Coronary artery (tissue), 2 donors: Measurements from ENCODE around the gene SV2C.
"Not testable (repeated sequence)": the region's sequence is repeated elsewhere in the genome, so short reads cannot be mapped to it uniquely, and the experiment has no call there.

Experiments used
- DNase-seq: peaks from one replicate; pipeline ENCODE4 v3.0.0-alpha.2; 2017; ENCODE audit warnings: low spot score
- H3K27ac ChIP-seq, 2 donors: fragments of 200-600 bp; sonication (generic); one replicate each; pipeline ENCODE4 v1.5.1; 2016 to 2019
- H3K4me3 ChIP-seq: fragments of 200-600 bp; sonication (generic); 2 replicates; pipeline ENCODE4 v1.5.1; 2016; ENCODE audit warnings: mild to moderate bottlenecking, moderate library complexity
- CTCF ChIP-seq: fragments of 200-600 bp; sonication (generic); IDR thresholded peaks from one replicate; pipeline ENCODE4 v1.5.1; 2019; ENCODE audit warnings: antibody characterized with exemption

The SV2C gene

GRCh38 chr5:76084496-76085242, 1.5 kb downstream of the SV2C start:
- no peak for DNase-seq
- peak overlapping the region; percentile 53 for H3K4me3 ChIP-seq
- H3K27ac ChIP-seq = no peak overlapping the region

GRCh38 chr5:76085243-76085579, 2.0 kb downstream of the SV2C start:
- H3K4me3 ChIP-seq = no peak overlapping the region
- DNase-seq = no peak
- no peak for TF ChIP-seq CTCF
- H3K27ac ChIP-seq = no peak overlapping the region

More at GRCh38 chr5:76084496-76085242, 1.5 kb downstream of the SV2C start:
- TF ChIP-seq CTCF = no peak

GRCh38 chr5:76086095-76086494, 2.9 kb downstream of the SV2C start:
- TF ChIP-seq CTCF = no peak

GRCh38 chr5:76089156-76089555, 6.0 kb downstream of the SV2C start:
- not testable (repeated sequence) for DNase-seq, H3K27ac ChIP-seq

More at GRCh38 chr5:76086095-76086494, 2.9 kb downstream of the SV2C start:
- no peak overlapping the region for H3K4me3 ChIP-seq
- no peak for DNase-seq
- no peak overlapping the region for H3K27ac ChIP-seq

GRCh38 chr5:76091351-76091750, 8.2 kb downstream of the SV2C start:
- TF ChIP-seq CTCF = no peak
- no peak overlapping the region for H3K27ac ChIP-seq
- no peak for DNase-seq
- H3K4me3 ChIP-seq = no peak overlapping the region

More at GRCh38 chr5:76089156-76089555, 6.0 kb downstream of the SV2C start:
- H3K4me3 ChIP-seq = not testable (repeated sequence)

GRCh38 chr5:76099286-76099702, 16.1 kb downstream of the SV2C start:
- DNase-seq = no peak
- TF ChIP-seq CTCF = no peak
- Histone ChIP-seq H3K27ac (no peak overlapping the region), H3K4me3 (no peak overlapping the region)

- H3K27ac ChIP-seq = no peak overlapping the region
- H3K4me3 ChIP-seq = no peak overlapping the region
- no peak for DNase-seq
- TF ChIP-seq CTCF = no peak
These were observed 16.6 kb downstream of the SV2C start for GRCh38 chr5:76099756-76100155.
